A549 (cell line): ENCODE results near the gene ARFGEF3. TPM values are rescaled to one million over a fixed set of nuclear protein-coding genes. Genes with fewer than 3 reads are reported as not detected.

Experiments used
- ATAC-seq, 2 experiments: fragments of 200-7000 bp in 1 of 2; fragments of >200 bp in 1 of 2; cut with Nextera tagmentation in 1 of 2; cut with Tn5 transposase in 1 of 2; 3 replicates each; pipeline versions ENCODE4 v1.8.0 to v1.9.1; 2018 to 2020; ENCODE audit warnings: mild to moderate bottlenecking in 1 of 2, moderate library complexity in 1 of 2
- CTCF ChIA-PET: fragments of 300-600 bp; sonication (Branson Sonifier 250); formaldehyde crosslinking; extraction: SDS; loops from one replicate; lab custom pipeline; 2021; ENCODE audit warnings: antibody characterized with exemption, inconsistent platforms; lab: Yijun Ruan, JAX
- POLR2A ChIA-PET: fragments of 350-600 bp; formaldehyde crosslinking; extraction: SDS; loops from one replicate; lab custom pipeline; 2021; ENCODE audit warnings: antibody characterized with exemption, inconsistent platforms; lab: Yijun Ruan, JAX
- DNase-seq, 2 experiments: peaks; one replicate each; pipeline versions ENCODE4 v3.0.0 to v3.0.0-alpha.2; 2011 to 2016; ENCODE audit warnings: low read depth in 1 of 2, low spot score in 1 of 2
- FAIRE-seq: peaks from 2 replicates; lab custom pipeline; 2011; peaks lifted over from hg19 to GRCh38; lab: Jason Lieb, UNC
- H3K27ac ChIP-seq, 2 experiments: fragments of >200 bp; sonication (Bioruptor Twin); formaldehyde crosslinking; 3 replicates each; pipeline ENCODE4 v1.5.1; 2016 to 2017
- H3K4me1 ChIP-seq: fragments of >200 bp; sonication (Bioruptor Twin); formaldehyde crosslinking; 3 replicates; pipeline ENCODE4 v1.6.1; 2016
- H3K4me2 ChIP-seq: fragments of >200 bp; sonication (Bioruptor Twin); formaldehyde crosslinking; 3 replicates; pipeline ENCODE4 v1.6.1; 2016
- H3K4me3 ChIP-seq: fragments of >200 bp; sonication (Bioruptor Twin); formaldehyde crosslinking; 3 replicates; pipeline ENCODE4 v1.5.1; 2016
- H3K9me3 ChIP-seq: fragments of >200 bp; sonication (Bioruptor Twin); formaldehyde crosslinking; 3 replicates; pipeline ENCODE4 v1.6.1; 2016
- CBX2 ChIP-seq: fragments of 200-600 bp; sonication (generic); IDR thresholded peaks from 2 replicates; pipeline ENCODE4 v1.6.1; 2016; ENCODE audit warnings: low read depth, mild to moderate bottlenecking, borderline replicate concordance
- CBX8 ChIP-seq: fragments of 200-600 bp; sonication (generic); IDR thresholded peaks from 2 replicates; pipeline ENCODE4 v1.6.1; 2016
- EHF ChIP-seq: fragments of 250-450 bp; sonication (Bioruptor Pico); IDR thresholded peaks from 2 replicates; pipeline ENCODE4 v1.5.0; 2020; ENCODE audit warnings: mild to moderate bottlenecking
- EP300 ChIP-seq, 2 experiments: fragments of >200 bp; sonication (Bioruptor Twin); formaldehyde crosslinking; IDR thresholded peaks; 2 replicates in 1 of 2; 3 replicates in 1 of 2; pipeline ENCODE4 v1.6.1; 2016 to 2017
- FOSB ChIP-seq: fragments of 250-450 bp; sonication (Bioruptor Pico); IDR thresholded peaks from 2 replicates; pipeline ENCODE4 v1.5.0; 2020; ENCODE audit warnings: mild to moderate bottlenecking, moderate library complexity
- FOSL2 ChIP-seq, 2 experiments: fragments of 450-650 bp in 1 of 2; fragments of >200 bp in 1 of 2; sonication (Bioruptor Twin) in 1 of 2; formaldehyde crosslinking; IDR thresholded peaks; 2 replicates each; pipeline versions ENCODE4 v1.5.0 to v1.6.1; 2016 to 2020; ENCODE audit warnings: mild to moderate bottlenecking in 1 of 2, moderate library complexity in 1 of 2
- FOXS1 ChIP-seq: fragments of 250-450 bp; sonication (Bioruptor Pico); IDR thresholded peaks from 2 replicates; pipeline ENCODE4 v1.5.0; 2020; ENCODE audit warnings: mild to moderate bottlenecking, moderate library complexity
- GATA3 ChIP-seq: IDR thresholded peaks from 2 replicates; pipeline ENCODE4 v1.6.1; 2012; ENCODE audit warnings: borderline replicate concordance
- HOXA7 ChIP-seq: fragments of 250-450 bp; sonication (Bioruptor Pico); IDR thresholded peaks from 2 replicates; pipeline ENCODE4 v1.5.0; 2020; ENCODE audit warnings: mild to moderate bottlenecking, moderate library complexity
- KDM1A ChIP-seq: fragments of 200-600 bp; sonication (generic); IDR thresholded peaks from 2 replicates; pipeline ENCODE4 v1.6.1; 2016; ENCODE audit warnings: low read depth, mild to moderate bottlenecking
- MYC ChIP-seq: IDR thresholded peaks from 2 replicates; pipeline ENCODE4 v1.6.1; 2012; ENCODE audit warnings: mild to moderate bottlenecking, inconsistent platforms, low read length, improper control_type of control experiment, borderline replicate concordance
- NFE2L2 ChIP-seq: fragments of 150-350 bp; conservative IDR thresholded peaks from 2 replicates; pipeline ENCODE4 v1.6.1; 2014; ENCODE audit warnings: low read length
- NR3C1 ChIP-seq: fragments of >200 bp; sonication (Bioruptor Twin); formaldehyde crosslinking; IDR thresholded peaks from 3 replicates; pipeline ENCODE4 v1.6.1; 2017
- POLR2A ChIP-seq: IDR thresholded peaks from 2 replicates; pipeline ENCODE4 v1.6.1; 2012; ENCODE audit warnings: mild to moderate bottlenecking, low read length
- RNF2 ChIP-seq: fragments of 200-600 bp; sonication (generic); IDR thresholded peaks from 2 replicates; pipeline ENCODE4 v1.6.1; 2016; ENCODE audit warnings: low read depth, mild to moderate bottlenecking, antibody characterized with exemption, moderate library complexity, borderline replicate concordance
- SREBF2 ChIP-seq: fragments of 450-650 bp; IDR thresholded peaks from 2 replicates; pipeline ENCODE4 v1.6.1; 2014; ENCODE audit warnings: mild to moderate bottlenecking, moderate library complexity
- TFCP2L1 ChIP-seq: fragments of 250-450 bp; sonication (Bioruptor Pico); IDR thresholded peaks from 2 replicates; pipeline ENCODE4 v1.5.0; 2021; ENCODE audit warnings: mild to moderate bottlenecking
- ZC3H11A ChIP-seq: fragments of 450-650 bp; IDR thresholded peaks from 2 replicates; pipeline ENCODE4 v1.6.1; 2014; ENCODE audit warnings: antibody characterized with exemption, mild to moderate bottlenecking
- WGBS: methylation state at CpG from one replicate; pipeline ENCODE4 v1.1.6; 2017; ENCODE audit errors: missing lambda C conversion rate; 5-methylcytosine and 5-hydroxymethylcytosine counted together
- polyA plus RNA-seq, 4 experiments: library from polyadenylated mRNA; depleted of rRNA in 3 of 4; stranded (reverse); fragments of >200 nt; fragmentation: RNase III in 1 of 4; extraction: RNeasy Plus Mini Kit Qiagen cat#74134 plus additional on column Dnase treatment in 1 of 4; gene quantifications; 2 replicates in 3 of 4; 3 replicates in 1 of 4; pipeline ENCODE4 v1.2.3, GENCODE V29; 2011 to 2017
- TF ChIP-seq, protein P1 (sequence below): IDR thresholded peaks from 2 replicates; pipeline ENCODE4 v1.6.1; 2012
- TF ChIP-seq, protein P2 (sequence below): IDR thresholded peaks from 2 replicates; pipeline ENCODE4 v1.6.1; 2012; ENCODE audit warnings: low read depth, borderline replicate concordance
- TF ChIP-seq, protein P3 (sequence below): fragments of 250-450 bp; sonication (Bioruptor Pico); IDR thresholded peaks from 2 replicates; pipeline ENCODE4 v1.5.0; 2020; ENCODE audit warnings: low read depth, mild to moderate bottlenecking, moderate library complexity

ARFGEF3 gene
- polyA plus RNA-seq, 2 of the 4 experiments (the other 2 are of a cell fraction): 0.15 to 0.83 TPM

DNA sequence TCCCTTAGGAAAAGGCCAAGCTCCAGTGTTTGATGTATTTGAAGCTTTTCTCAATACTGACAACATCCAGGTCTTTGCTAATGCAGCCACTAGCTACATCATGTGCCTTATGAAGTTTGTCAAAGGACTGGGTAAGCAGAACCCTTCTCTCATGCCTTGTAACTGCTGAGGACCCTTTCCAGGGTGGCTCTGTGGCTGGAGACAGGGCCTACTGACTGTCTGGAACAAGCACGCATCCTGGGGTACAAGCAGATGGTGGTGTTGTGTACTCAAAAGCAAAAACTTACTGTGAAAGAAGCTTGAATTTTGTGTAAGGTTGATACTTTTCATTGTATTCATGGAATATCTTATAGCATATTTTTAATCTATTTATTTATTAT is 147.0 kb downstream of the ARFGEF3 start (continued):
- TF ChIP-seq, protein P1, sequence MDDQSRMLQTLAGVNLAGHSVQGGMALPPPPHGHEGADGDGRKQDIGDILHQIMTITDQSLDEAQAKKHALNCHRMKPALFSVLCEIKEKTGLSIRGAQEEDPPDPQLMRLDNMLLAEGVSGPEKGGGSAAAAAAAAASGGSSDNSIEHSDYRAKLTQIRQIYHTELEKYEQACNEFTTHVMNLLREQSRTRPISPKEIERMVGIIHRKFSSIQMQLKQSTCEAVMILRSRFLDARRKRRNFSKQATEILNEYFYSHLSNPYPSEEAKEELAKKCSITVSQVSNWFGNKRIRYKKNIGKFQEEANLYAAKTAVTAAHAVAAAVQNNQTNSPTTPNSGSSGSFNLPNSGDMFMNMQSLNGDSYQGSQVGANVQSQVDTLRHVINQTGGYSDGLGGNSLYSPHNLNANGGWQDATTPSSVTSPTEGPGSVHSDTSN: no peak
- TF ChIP-seq HOXA7 (CRISPR knock-in tag) (no peak), MYC (no peak)

DNA sequence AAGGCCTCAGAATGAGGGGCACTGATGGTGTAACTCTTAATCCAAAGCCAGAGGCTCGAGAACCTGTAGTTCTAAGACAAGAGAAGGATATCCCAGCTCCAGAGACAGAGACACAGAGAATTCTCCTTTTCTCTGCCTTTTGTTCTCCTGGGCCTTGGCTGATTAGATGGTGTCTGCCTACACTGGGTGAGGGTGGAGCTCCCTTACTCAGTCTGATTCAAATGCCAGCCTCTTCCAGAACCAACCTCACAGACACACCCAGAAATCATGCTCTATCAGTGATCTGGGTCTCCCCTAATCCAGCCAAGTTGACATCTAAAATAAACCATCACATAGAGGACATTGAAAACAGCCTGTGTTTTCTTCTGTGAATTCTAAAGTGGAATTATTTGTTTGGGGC is 148.0 kb downstream of the ARFGEF3 start:
- no peak overlapping the region for H3K27ac ChIP-seq
- H3K9me3 ChIP-seq: no peaks in the 10 kb centered on the region
- no peaks in the 10 kb centered on the region for H3K4me1 ChIP-seq
- TF ChIP-seq TFCP2L1 (no peak), ZC3H11A (no peak), SREBF2 (no peak), NR3C1 (no peak), EHF (CRISPR knock-in tag) (no peak), EP300 (IDR thresholded peaks at IDR 0.05) (no peak), CBX2 (no peak), RNF2 (no peak), GATA3 (no peak)
- TF ChIP-seq, protein P2, sequence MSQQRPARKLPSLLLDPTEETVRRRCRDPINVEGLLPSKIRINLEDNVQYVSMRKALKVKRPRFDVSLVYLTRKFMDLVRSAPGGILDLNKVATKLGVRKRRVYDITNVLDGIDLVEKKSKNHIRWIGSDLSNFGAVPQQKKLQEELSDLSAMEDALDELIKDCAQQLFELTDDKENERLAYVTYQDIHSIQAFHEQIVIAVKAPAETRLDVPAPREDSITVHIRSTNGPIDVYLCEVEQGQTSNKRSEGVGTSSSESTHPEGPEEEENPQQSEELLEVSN: no peak
- no peak for FAIRE-seq
- ChIA-PET POLR2A (no interaction called here), CTCF (interaction anchor here (0.6 kb wide), 1 partner anchor 75 kb away, joined by 3 read pairs; no protein-coding TSS in a partner anchor)
- ATAC-seq: no peak
- H3K4me3 ChIP-seq: no peak overlapping the region
- H3K4me2 ChIP-seq: no peak overlapping the region
- no CpG with 5 or more reads among the region's 1 CpG for WGBS
- DNase-seq: no peak

DNA sequence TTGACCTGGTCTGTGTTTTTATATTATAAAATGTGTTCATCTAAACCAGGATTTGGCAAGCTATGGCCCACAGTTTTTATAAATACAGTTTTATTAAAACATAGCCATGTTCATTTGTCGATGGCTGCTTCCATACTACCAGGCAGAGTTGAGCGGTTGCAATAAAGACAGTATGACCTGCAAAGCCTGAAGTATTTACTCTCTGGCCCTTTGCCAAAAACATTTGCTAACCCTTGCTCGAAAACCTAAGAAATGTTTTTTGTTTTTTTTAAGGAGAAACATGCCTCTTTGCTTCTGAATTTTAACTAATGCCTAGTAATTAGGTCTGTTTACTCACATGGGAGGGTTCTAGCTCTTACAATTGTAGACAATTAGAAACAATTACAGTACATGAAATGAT is 148.6 kb downstream of the ARFGEF3 start:
- Histone ChIP-seq H3K27ac (no peak overlapping the region), H3K9me3 (no peaks in the 10 kb centered on the region), H3K4me2 (no peak overlapping the region), H3K4me3 (no peak overlapping the region), H3K4me1 (no peaks in the 10 kb centered on the region)
- FAIRE-seq: no peak
- ChIA-PET POLR2A (no interaction called here), CTCF (no interaction called here)
- TF ChIP-seq FOSB: no peak
- no peak for TF ChIP-seq MYC
- TF ChIP-seq TFCP2L1: no peak
- TF ChIP-seq, protein P3, sequence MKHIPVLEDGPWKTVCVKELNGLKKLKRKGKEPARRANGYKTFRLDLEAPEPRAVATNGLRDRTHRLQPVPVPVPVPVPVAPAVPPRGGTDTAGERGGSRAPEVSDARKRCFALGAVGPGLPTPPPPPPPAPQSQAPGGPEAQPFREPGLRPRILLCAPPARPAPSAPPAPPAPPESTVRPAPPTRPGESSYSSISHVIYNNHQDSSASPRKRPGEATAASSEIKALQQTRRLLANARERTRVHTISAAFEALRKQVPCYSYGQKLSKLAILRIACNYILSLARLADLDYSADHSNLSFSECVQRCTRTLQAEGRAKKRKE (CRISPR knock-in tag): no peak
- no peak for TF ChIP-seq GATA3
- no peak for TF ChIP-seq FOSL2 (IDR thresholded peaks at IDR 0.05)
- TF ChIP-seq FOSL2 (CRISPR knock-in tag; IDR thresholded peaks at IDR 0.05): no peak
- no peak for TF ChIP-seq NFE2L2
- TF ChIP-seq KDM1A: no peak
- no peak for TF ChIP-seq CBX8
- TF ChIP-seq, protein P1: no peak
- no peak for TF ChIP-seq RNF2
- TF ChIP-seq POLR2A: no peak
- TF ChIP-seq FOXS1 (CRISPR knock-in tag): no peak
- ATAC-seq: no peak
- DNase-seq: no peak
- 78% methylated on average over 3 of the region's 3 CpGs for WGBS
